GM13976 (cell line): ENCODE measurements around the gene KRTAP13-2.

Experiments
- DNase-seq: peaks from one replicate; pipeline ENCODE4 v3.0.0; 2012; ENCODE audit warnings: low spot score
- CTCF ChIP-seq: IDR thresholded peaks from 2 replicates; pipeline ENCODE4 v1.5.1; 2012; ENCODE audit warnings: borderline replicate concordance, mild to moderate bottlenecking; ENCODE audit not compliant: insufficient read depth; ENCODE audit errors: extremely low read depth, missing control alignments, control extremely low read depth
- in situ Hi-C: fragments of 300-500 bp; cut with MboI; formaldehyde crosslinking; loops from one replicate; pipeline ENCODE4 v1.12.0; 2022; ENCODE audit warnings: low sequenced_read_pairs, mixed read lengths, inconsistent platforms; ENCODE audit not compliant: unreplicated experiment

The KRTAP13-2 gene

GRCh38 chr21:30372139-30372770, at the start of gene KRTAP13-2:
Gene KRTAP13-2, minus strand, starts transcription at chr21:30372271. Its CDS starts 58 bp downstream, at chr21:30372213.
- in situ Hi-C loops = no loop called here
- no peak for DNase-seq
- TF ChIP-seq CTCF = no peak

GRCh38 chr21:30415993-30416392, 43.9 kb upstream of the KRTAP13-2 start:
- no peak for DNase-seq
- in situ Hi-C loops = no loop called here
- TF ChIP-seq CTCF = no peak

GRCh38 chr21:30408782-30409494, 36.9 kb upstream of the KRTAP13-2 start:
- TF ChIP-seq CTCF = peak; percentile 16
- no peak for DNase-seq
- in situ Hi-C loops = no loop called here

- DNase-seq = no peak
- in situ Hi-C loops = no loop called here
- TF ChIP-seq CTCF = no peak
Observed at GRCh38 chr21:30395731-30396130, 23.7 kb upstream of the KRTAP13-2 start, which contains the start of gene KRTAP13-1. Gene KRTAP13-1, plus strand, starts transcription at chr21:30396031. Its CDS starts 56 bp downstream, at chr21:30396087.

- TF ChIP-seq CTCF = no peak
- DNase-seq = no peak
- in situ Hi-C loops = no loop called here
Observed at GRCh38 chr21:30391492-30392025, 19.5 kb upstream of the KRTAP13-2 start.

GRCh38 chr21:30382201-30382600, 10.1 kb upstream of the KRTAP13-2 start:
- DNase-seq = no peak
- TF ChIP-seq CTCF = no peak
- in situ Hi-C loops = no loop called here
